ENCODE measurements around the gene RAMACL. TPM values are rescaled to one million over a fixed set of nuclear protein-coding genes. Genes with fewer than 3 reads are reported as not detected.

The RAMACL gene
- total RNA-seq, 2 experiments from 2014 or later: 0.52 to 0.89 TPM

DNA sequence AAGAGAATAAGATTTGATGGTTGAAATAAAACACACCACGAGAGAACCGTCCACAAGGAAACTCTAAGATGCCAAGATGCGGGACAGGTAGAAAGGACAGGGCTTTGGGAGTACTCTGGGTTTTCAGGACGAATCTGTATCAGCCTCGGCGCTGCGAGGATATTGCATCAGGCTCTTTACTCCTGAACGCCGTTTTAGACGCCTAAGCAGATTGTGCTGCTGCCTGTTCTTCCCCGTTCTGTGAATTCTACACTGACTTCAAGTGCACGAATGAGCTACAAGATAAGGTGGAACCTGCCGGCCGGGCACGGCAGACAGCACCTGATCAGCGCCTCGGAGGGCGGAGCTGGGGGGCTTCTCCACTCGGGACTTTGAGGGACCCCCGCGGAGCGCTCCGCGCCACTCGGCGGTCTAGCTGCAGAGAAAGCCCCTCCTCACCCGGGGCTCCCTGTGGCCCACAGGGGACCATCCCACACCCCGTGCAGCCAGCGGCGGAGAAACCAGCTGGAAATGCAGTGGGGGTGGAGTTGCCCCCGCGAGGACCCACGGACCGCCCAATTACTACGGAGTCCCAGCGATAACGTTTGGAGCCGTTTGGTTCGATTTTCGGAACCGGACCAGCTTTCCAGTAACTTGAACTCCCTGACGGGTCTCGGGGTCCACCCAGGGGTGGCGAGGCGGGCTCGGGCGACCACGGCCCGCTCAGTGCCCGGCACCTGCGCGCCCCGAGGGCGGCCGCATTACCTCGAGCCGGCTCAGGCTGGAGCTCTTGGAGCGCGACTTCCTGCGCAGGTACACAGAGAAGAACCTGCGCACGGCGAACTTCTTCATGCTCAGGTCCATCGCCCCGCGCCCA lies 39.9 kb upstream of the RAMACL start:
- H3K4me3 Mint-ChIP-seq: peak overlapping the region; percentile 83
- intact Hi-C loops (cut with micrococcal nuclease): loop anchor here (1.0 to 5.0 kb wide), 11 partner anchors 37 to 421 kb away; partner anchors contain the start of genes CEP43, RNASET2 and SFT2D1
- peak; percentile 40 for DNase-seq
- H3K27ac Mint-ChIP-seq: no peak overlapping the region
- H3K36me3 Mint-ChIP-seq (ENCODE audit: low read depth): no peaks in the 10 kb centered on the region
- peaks cover 14% of the 10 kb centered on the region for H3K4me1 Mint-ChIP-seq (ENCODE audit: low read depth)
- H3K9me3 Mint-ChIP-seq: no peaks in the 10 kb centered on the region
- CTCF ChIA-PET: interaction anchor here (0.6 to 1.6 kb wide), 2 partner anchors 16 to 226 kb away, joined by 3 to 4 read pairs; no protein-coding TSS in a partner anchor
- H3K27me3 Mint-ChIP-seq (ENCODE audit: low read depth): peaks cover 26% of the 10 kb centered on the region

DNA sequence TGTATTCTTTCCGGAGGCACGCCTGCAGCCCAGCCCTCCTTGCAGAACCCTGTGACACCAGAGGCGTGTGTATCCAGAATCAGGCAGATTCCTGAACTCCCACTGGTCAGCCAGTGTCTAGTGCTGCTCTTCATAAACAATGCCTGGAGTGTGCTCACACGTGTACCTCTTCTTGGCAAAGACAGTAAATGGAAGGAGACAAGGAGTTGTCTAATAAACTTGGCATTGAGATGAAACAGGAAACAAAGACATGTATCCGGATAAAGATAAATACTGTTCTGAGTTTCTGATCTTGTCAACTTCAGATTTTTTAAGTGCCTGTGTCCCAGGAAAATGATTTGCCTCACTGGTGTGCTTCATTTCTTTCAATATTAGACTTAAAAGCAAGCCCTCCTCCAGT lies 38.9 kb upstream of the RAMACL start:
- Mint-ChIP-seq H3K27me3 (ENCODE audit: low read depth) (peaks cover 26% of the 10 kb centered on the region), H3K36me3 (ENCODE audit: low read depth) (no peaks in the 10 kb centered on the region), H3K9me3 (no peaks in the 10 kb centered on the region), H3K4me3 (peak overlapping the region; percentile 83), H3K4me1 (ENCODE audit: low read depth) (peaks cover 14% of the 10 kb centered on the region), H3K27ac (no peak overlapping the region)
- intact Hi-C loops (cut with micrococcal nuclease): loop anchor here (5.0 kb wide), 1 partner anchor 422 kb away; no protein-coding TSS in a partner anchor
- no peak for DNase-seq
- CTCF ChIA-PET: no interaction called here

DNA sequence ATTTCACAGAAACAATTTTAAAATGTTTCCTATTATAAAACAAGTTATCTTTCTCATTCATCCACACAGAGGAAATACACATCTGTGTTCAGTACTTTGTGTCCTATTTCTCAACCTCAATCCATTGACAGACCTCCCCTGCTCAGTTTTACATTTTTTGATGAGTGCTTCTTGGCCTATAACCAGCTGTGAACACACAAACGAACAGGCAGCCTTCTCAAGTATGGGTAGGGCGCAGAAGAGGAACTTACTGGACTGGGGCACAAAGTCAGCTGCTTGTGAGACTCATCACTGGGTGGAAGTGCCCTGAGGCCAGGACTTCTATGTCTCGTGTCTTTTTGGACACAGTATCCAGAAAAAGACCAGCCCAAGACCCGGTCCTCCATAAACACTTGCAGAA lies 37.8 kb upstream of the RAMACL start:
- CTCF ChIA-PET: no interaction called here
- intact Hi-C loops (cut with micrococcal nuclease): no loop called here
- Mint-ChIP-seq H3K36me3 (ENCODE audit: low read depth) (no peaks in the 10 kb centered on the region), H3K27me3 (ENCODE audit: low read depth) (peaks cover 17% of the 10 kb centered on the region), H3K9me3 (no peaks in the 10 kb centered on the region), H3K4me1 (ENCODE audit: low read depth) (peaks cover 13% of the 10 kb centered on the region), H3K27ac (no peak overlapping the region), H3K4me3 (no peak overlapping the region)
- DNase-seq: no peak

DNA sequence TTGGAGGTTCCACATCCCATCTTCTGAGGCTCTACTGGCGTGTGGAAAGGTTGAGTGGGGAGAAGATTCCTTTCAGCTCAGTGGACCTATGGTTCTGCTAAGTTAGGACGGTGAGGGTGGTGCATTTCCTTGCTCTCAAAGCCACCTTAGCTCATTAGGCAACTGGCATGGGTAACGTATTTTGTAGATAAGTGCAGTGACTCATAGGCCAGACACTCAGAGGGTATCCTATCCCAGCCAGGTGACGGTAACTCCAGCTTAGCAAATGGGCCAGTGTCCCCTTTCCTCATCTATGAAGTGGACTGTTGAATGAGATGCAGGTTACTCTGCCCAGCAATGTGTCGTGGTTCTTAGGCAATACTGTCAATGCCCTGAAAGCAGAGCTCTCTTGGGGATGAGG lies 36.8 kb upstream of the RAMACL start:
- H3K9me3 Mint-ChIP-seq: no peaks in the 10 kb centered on the region
- H3K4me1 Mint-ChIP-seq (ENCODE audit: low read depth): peaks cover 11% of the 10 kb centered on the region
- peaks cover 12% of the 10 kb centered on the region for H3K27me3 Mint-ChIP-seq (ENCODE audit: low read depth)
- intact Hi-C loops (cut with micrococcal nuclease): no loop called here
- H3K27ac Mint-ChIP-seq: no peak overlapping the region
- peaks cover 1% of the 10 kb centered on the region for H3K36me3 Mint-ChIP-seq (ENCODE audit: low read depth)
- CTCF ChIA-PET: no interaction called here
- DNase-seq: no peak
- no peak overlapping the region for H3K4me3 Mint-ChIP-seq

DNA sequence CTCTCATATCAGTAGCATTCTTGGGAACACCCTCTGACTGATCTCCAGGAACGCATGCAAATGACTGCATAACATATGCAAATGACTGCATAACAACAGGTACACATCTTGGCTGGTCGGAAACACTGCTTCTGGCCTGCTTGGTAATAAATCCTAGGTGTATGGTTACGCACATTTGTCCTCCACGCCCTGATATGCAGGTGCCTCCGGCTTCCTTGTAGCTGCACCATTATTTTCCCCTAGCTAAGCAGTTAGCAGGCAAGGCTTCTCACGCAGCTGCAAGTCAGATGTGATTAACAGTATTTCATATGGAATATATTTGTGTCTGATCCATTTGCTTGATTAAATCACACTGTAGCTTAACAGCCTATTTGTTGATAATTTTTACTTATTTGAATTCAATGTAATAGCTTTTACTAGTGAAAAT lies 34.6 kb upstream of the RAMACL start:
- Mint-ChIP-seq H3K36me3 (ENCODE audit: low read depth) (peaks cover 4% of the 10 kb centered on the region), H3K9me3 (no peaks in the 10 kb centered on the region), H3K27ac (no peak overlapping the region), H3K4me3 (no peak overlapping the region), H3K27me3 (ENCODE audit: low read depth) (peaks cover 12% of the 10 kb centered on the region), H3K4me1 (ENCODE audit: low read depth) (peaks cover 7% of the 10 kb centered on the region)
- intact Hi-C loops (cut with micrococcal nuclease): no loop called here
- CTCF ChIA-PET: interaction anchor here (0.6 kb wide), 1 partner anchor 14 kb away, joined by 3 read pairs; no protein-coding TSS in a partner anchor
- no peak for DNase-seq

DNA sequence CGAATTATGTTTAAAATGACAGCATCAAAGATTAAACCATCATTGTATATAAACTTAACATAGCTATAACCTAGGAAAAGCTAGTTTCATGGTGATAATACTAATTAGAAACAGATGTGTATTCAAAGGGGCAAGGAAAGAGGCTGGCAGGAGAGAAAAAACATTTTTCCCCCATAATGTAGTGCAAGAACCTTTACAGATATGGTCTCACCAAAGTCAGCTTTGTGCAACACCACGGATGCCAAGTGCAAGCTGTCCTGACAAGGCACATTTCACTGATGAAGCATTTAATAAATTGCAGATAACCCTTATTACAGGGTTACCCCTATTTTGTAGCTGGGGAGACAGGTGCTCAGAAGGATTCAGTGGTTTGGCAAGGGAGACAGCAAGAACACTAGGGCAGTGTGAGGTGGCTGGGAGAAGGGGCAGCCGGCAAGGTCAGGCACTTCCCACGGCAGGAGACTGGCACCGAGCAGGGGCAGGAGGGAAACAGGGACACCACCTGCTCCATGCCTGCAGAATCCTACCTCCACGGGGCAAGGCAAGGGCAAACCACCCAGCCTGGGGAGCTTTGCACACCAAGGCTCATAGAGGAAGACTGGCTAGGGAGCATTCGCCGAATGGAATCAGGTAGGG lies 34.1 kb upstream of the RAMACL start:
- Mint-ChIP-seq H3K27ac (no peak overlapping the region), H3K36me3 (ENCODE audit: low read depth) (peaks cover 4% of the 10 kb centered on the region), H3K4me1 (ENCODE audit: low read depth) (peaks cover 3% of the 10 kb centered on the region), H3K4me3 (no peak overlapping the region), H3K9me3 (no peaks in the 10 kb centered on the region), H3K27me3 (ENCODE audit: low read depth) (peaks cover 8% of the 10 kb centered on the region)
- CTCF ChIA-PET: interaction anchor here (0.6 kb wide), 2 partner anchors 14 to 328 kb away, joined by 3 read pairs; no protein-coding TSS in a partner anchor
- DNase-seq: no peak
- intact Hi-C loops (cut with micrococcal nuclease): no loop called here

DNA sequence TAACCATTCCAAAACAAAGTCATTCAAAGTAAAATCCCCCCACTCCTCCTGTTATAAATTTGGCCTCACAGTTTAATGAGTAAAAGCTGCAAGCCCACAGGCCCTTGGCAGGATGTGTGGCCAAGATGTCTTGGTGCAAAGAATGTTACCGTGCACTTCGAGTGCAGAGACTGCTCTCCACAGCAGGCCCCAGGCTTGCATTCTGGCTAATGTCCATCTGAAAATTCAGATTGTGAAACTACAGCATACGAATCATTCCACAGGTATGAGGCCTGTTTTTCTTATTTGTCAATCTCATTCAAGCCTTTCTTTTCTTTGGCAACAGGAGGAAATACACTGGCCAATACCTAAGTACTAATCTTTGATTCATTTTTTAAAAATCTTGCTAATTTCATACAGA lies 33.4 kb upstream of the RAMACL start:
- peaks cover 4% of the 10 kb centered on the region for H3K27me3 Mint-ChIP-seq (ENCODE audit: low read depth)
- no peak overlapping the region for H3K27ac Mint-ChIP-seq
- no peaks in the 10 kb centered on the region for H3K9me3 Mint-ChIP-seq
- DNase-seq: no peak
- no peak overlapping the region for H3K4me3 Mint-ChIP-seq
- intact Hi-C loops (cut with micrococcal nuclease): no loop called here
- CTCF ChIA-PET: interaction anchor here (0.6 kb wide), 1 partner anchor 329 kb away, joined by 3 read pairs; no protein-coding TSS in a partner anchor
- H3K36me3 Mint-ChIP-seq (ENCODE audit: low read depth): peaks cover 4% of the 10 kb centered on the region
- no peaks in the 10 kb centered on the region for H3K4me1 Mint-ChIP-seq (ENCODE audit: low read depth)

DNA sequence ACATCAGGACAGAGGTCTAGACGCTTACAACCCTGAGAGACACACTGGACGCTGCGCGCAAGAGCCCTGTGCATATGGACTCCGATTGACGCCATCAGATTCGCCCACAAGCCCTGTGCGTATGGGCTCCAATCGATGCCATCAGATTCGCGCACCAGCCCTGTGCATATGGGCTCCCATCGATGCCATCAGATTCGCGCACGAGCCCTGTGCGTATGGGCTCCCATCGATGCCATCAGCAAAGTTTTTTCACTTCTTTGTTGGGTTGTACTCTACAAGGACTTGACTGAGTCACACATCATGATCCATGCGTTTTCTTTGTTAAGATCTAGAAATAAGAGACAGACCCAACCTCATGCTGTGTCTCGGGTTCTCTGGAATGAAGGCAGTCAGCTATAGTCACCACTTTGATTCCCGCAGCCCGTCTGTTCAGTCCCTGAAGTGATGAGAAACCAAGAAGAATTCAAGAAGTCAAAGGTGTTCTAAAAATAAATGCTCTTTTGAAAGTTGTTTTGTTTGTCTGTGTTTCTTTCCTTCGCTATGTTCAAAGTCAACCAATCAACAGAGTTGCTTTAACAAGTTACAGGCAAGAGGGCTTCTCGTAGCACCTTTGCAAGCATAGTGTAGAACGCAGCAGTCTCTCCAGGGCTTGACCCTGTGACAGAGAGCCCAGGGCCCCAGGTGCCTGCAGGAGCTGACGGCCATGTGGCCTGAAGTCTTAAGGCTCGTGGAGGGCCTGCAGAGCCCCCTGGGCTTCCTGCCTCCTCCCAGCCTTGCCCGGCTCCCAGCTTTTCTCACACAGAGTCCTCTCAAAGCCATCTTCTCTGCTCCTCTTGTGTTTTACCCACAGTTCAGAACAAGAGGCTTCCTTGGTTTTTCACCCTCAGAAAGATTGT lies 32.6 kb upstream of the RAMACL start:
- H3K27ac Mint-ChIP-seq: no peak overlapping the region
- intact Hi-C loops (cut with micrococcal nuclease): no loop called here
- CTCF ChIA-PET: interaction anchor here (0.6 kb wide), 1 partner anchor 426 kb away, joined by 6 read pairs; no protein-coding TSS in a partner anchor
- no peak for DNase-seq
- peaks cover 4% of the 10 kb centered on the region for H3K27me3 Mint-ChIP-seq (ENCODE audit: low read depth)
- no peak overlapping the region for H3K4me3 Mint-ChIP-seq
- peaks cover 4% of the 10 kb centered on the region for H3K36me3 Mint-ChIP-seq (ENCODE audit: low read depth)
- H3K4me1 Mint-ChIP-seq (ENCODE audit: low read depth): no peaks in the 10 kb centered on the region
- H3K9me3 Mint-ChIP-seq: no peaks in the 10 kb centered on the region

DNA sequence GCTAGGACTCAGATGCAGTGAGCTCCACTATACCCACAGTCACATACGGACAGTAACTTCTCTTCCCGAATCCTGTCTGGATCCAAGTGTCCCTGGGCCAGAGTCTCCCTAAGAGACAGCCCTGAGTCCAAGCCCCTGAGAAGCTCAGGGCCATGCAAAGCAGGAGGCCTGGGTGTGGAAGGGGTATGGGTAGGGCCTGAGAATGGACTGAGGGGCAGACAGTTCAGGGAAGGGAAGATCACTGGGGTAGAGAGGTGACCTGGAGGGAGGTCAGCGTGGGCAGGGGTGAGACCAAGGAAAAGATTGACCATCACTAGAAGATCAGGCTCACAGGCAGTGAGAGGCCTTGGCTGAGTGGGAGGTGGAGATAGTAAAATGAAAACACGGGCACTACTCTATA lies 31.8 kb upstream of the RAMACL start:
- H3K27ac Mint-ChIP-seq: no peak overlapping the region
- no peaks in the 10 kb centered on the region for H3K9me3 Mint-ChIP-seq
- H3K27me3 Mint-ChIP-seq (ENCODE audit: low read depth): peaks cover 1% of the 10 kb centered on the region
- no peak overlapping the region for H3K4me3 Mint-ChIP-seq
- no peaks in the 10 kb centered on the region for H3K4me1 Mint-ChIP-seq (ENCODE audit: low read depth)
- CTCF ChIA-PET: no interaction called here
- intact Hi-C loops (cut with micrococcal nuclease): no loop called here
- no peak for DNase-seq
- peaks cover 4% of the 10 kb centered on the region for H3K36me3 Mint-ChIP-seq (ENCODE audit: low read depth)

DNA sequence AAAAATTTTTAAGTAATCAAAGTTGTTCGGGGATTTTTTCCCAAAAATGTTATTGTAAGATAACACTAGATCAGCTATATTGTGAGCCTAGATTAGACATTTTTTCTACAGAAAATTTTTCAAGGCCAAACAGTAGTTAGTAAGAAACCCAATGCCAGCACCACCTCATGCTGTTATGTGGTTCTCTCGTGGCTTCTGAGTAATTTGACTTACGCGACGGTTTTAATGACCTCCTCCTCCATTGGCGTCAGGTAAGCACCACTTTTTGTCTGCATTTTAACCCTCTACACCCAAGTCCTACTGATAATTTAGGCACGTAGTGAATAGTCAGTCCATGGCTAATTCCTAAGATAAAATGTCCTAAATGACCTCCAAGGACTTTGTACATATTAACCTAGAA lies 30.9 kb upstream of the RAMACL start:
- Mint-ChIP-seq H3K9me3 (no peaks in the 10 kb centered on the region), H3K27ac (no peak overlapping the region), H3K4me1 (ENCODE audit: low read depth) (no peaks in the 10 kb centered on the region), H3K27me3 (ENCODE audit: low read depth) (no peaks in the 10 kb centered on the region), H3K36me3 (ENCODE audit: low read depth) (peaks cover 4% of the 10 kb centered on the region), H3K4me3 (no peak overlapping the region)
- CTCF ChIA-PET: no interaction called here
- intact Hi-C loops (cut with micrococcal nuclease): no loop called here
- no peak for DNase-seq

DNA sequence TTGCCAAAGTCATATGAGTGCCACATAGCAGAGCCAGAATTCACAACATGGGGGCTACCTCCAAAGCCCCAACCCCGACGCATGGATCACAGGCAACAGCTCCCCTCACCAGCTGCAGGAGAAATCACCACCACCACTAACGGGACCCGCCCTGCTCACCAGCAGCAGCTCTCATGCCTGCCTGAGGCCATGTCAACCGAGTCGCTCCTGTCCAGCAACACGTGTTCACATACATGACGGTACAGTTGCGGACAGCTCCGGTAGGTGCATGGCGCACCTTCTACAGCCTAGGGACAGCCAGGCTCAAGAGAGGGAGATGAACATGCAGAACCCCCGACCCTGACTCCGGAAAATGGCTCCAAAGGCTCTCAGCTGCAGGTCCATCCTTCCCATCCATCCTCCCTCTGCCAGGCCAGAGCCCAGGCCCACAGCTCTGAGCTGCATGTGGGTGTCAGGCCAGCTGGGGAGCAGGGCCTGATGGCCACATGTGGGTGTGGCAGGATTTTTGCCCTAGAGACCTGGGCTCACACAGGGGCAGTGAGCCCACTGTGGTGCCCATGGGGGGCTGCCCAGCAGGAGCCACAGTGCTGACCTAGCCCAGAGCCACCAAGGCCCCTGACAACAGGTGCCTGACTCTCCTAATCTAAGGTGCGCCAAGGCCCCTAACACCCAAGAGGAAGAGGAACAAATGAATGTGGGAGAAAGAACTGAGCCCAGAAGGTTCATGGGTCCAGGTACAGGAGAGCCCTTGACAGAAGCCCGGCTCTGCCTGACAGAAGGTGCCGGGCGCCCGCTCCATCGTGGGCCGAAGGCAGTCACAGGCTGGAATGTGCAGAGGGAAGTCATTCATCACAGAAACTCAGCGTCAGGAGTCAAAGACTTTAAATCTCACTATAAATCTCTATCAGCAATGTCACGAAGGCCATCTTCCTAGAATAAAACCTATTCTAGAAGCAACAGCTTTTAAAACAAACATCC lies 30.1 kb upstream of the RAMACL start:
- peaks cover 4% of the 10 kb centered on the region for H3K36me3 Mint-ChIP-seq (ENCODE audit: low read depth)
- no peaks in the 10 kb centered on the region for H3K4me1 Mint-ChIP-seq (ENCODE audit: low read depth)
- H3K27ac Mint-ChIP-seq: no peak overlapping the region
- no peak overlapping the region for H3K4me3 Mint-ChIP-seq
- CTCF ChIA-PET: no interaction called here
- no peaks in the 10 kb centered on the region for H3K9me3 Mint-ChIP-seq
- H3K27me3 Mint-ChIP-seq (ENCODE audit: low read depth): no peaks in the 10 kb centered on the region
- intact Hi-C loops (cut with micrococcal nuclease): no loop called here
- DNase-seq: no peak
